ENCODE data around the gene CCDC97. TPM values are rescaled to one million over a fixed set of nuclear protein-coding genes. Genes with fewer than 3 reads are reported as not detected.
"Not testable (repeated sequence)": the region's sequence is repeated elsewhere in the genome, so short reads cannot be mapped to it uniquely, and the experiment has no call there.

Gene CCDC97
- total RNA-seq, 1 donor from 2014 or later = 15.9 TPM

GRCh38 chr19:41355035-41355434, 45.1 kb downstream of the CCDC97 start:
- ATAC-seq (no peak), DNase-seq (no peak)
- intact Hi-C loops (cut with micrococcal nuclease) = no loop called here

DNA sequence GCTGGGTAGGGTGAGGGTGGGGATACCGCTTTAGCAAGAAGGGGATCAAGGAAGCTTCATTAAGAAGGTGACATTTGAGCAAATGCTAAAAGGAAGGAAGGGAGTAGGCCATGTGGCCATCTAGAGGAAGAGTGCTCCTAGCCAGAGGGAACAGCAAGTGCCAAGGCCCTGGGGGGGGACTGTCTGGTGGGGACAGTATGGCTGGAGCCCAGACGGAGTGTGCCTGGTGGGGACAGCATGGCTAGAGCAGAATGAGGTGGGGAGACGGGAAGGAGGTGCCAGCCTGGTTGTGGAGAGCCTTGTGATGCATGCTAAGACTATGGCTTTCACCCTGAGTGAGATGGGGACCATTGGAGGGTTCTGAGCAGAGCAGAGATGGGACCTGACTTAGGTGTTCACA, 45.8 kb downstream of the CCDC97 start:
- DNase-seq (peak; percentile 50), ATAC-seq (no peak)
- intact Hi-C loops (cut with micrococcal nuclease) = no loop called here

GRCh38 chr19:41356984-41357739, 47.2 kb downstream of the CCDC97 start:
- DNase-seq (no peak), ATAC-seq (no peak)
- intact Hi-C loops (cut with micrococcal nuclease) = no loop called here

DNA sequence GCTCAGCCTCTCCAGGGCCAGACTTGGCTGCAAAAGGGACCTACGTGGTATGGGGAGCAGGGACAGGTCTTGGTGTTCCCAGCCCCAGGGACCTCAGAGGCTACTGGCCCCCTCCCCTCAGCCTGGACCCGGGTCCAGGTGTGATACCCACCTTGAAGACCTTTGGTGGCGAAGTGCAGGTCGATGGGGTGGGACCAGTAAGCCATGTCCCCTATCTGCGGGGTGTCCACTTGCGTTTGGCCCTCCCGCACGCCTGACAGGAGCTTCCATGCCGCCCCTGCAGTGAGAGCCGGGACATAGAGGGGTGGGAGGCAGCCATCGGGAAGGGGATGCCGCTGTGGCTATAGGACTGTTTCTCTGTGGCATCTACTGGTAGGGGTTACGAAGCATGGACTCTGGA, 47.8 kb downstream of the CCDC97 start:
- intact Hi-C loops (cut with micrococcal nuclease) = no loop called here
- no peak for DNase-seq
- ATAC-seq = no peak

GRCh38 chr19:41359741-41360140, 49.8 kb downstream of the CCDC97 start:
- DNase-seq (no peak), ATAC-seq (no peak)
- intact Hi-C loops (cut with micrococcal nuclease) = no loop called here

GRCh38 chr19:41362143-41362847, 52.3 kb downstream of the CCDC97 start:
- DNase-seq (no peak), ATAC-seq (no peak)
- intact Hi-C loops (cut with micrococcal nuclease) = no loop called here

GRCh38 chr19:41363371-41363752, 53.4 kb downstream of the CCDC97 start:
- intact Hi-C loops (cut with micrococcal nuclease) = no loop called here
- ATAC-seq = no peak
- DNase-seq = no peak

- intact Hi-C loops (cut with micrococcal nuclease) = no loop called here
- DNase-seq (peak; percentile 98), ATAC-seq (peak; percentile 97)
Observed at GRCh38 chr19:41363753-41364523, 54.0 kb downstream of the CCDC97 start, which contains the start of gene B9D2. Gene B9D2 (minus strand): TSS chr19:41364149. CDS start chr19:41363519, 630 bp downstream.

GRCh38 chr19:41364524-41365391, 54.8 kb downstream of the CCDC97 start:
- no peak for DNase-seq
- ATAC-seq = peak; percentile 1
- intact Hi-C loops (cut with micrococcal nuclease) = no loop called here

GRCh38 chr19:41366089-41366488, 56.1 kb downstream of the CCDC97 start:
- ATAC-seq = no peak
- DNase-seq = no peak
- intact Hi-C loops (cut with micrococcal nuclease) = no loop called here

GRCh38 chr19:41367848-41368301, 57.9 kb downstream of the CCDC97 start:
- intact Hi-C loops (cut with micrococcal nuclease) = no loop called here
- no peak for ATAC-seq
- DNase-seq = no peak

GRCh38 chr19:41369769-41370168, 59.8 kb downstream of the CCDC97 start:
- intact Hi-C loops (cut with micrococcal nuclease) = no loop called here
- ATAC-seq (no peak), DNase-seq (no peak)

DNA sequence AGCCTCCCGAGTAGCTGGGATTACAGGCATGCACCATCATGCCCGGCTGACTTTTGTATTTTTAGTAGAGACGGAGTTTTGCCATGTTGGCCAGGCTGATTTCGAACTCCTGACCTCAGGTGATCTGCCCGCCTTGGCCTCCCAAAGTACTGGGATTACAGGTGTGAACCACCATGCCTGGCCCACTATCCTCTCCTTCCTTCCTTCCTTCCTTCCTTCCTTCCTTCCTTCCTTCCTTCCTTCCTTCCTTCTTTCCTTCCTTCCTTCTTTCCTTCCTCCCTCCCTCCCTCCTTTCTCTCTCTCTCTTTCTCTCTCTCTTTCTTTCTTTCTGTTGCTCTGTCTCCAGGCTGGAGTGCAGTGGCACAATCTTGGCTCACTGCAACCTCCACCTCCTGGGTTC, 61.1 kb downstream of the CCDC97 start:
- intact Hi-C loops (cut with micrococcal nuclease); DNase-seq; ATAC-seq: not testable (repeated sequence)

DNA sequence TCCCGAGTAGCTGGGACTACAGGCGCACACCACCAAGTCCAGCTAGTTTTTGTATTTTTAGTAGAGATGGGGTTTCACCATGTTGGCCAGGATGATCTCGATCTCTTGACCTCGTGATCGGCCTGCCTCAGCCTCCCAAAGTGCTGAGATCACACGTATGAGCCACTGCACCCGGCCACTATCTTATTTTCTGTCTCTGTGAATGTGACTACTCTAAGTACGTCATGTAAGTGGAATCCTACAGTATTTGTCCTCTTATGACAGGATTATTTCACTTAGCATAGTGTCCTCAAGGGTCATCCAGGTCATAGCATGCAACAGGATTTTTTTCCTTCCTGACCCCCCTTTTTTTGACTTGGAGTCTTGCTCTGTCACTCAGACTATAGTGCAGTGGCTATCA, 61.6 kb downstream of the CCDC97 start:
- ATAC-seq (no peak), DNase-seq (no peak)
- intact Hi-C loops (cut with micrococcal nuclease) = no loop called here

DNA sequence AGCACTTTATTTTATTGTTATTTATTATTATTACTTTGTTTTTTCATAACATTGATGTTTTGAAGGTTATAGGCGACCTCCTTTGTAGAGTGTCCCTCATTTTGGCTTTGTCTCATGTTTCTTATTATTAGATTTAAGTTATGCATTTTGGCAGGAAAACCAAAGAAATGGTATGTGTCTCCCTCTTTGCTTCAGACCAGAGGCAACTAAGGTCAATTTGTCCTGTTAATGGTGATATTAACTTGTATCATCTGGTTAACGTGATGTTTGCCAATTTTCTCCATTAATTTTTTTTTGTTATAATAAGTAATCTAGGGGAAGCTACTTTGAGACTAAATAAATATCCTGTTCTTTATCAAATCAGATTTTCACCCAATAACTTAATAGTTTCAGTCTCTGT, 62.5 kb downstream of the CCDC97 start:
- DNase-seq = no peak
- ATAC-seq = no peak
- intact Hi-C loops (cut with micrococcal nuclease) = no loop called here

GRCh38 chr19:41373993-41374392, 64.0 kb downstream of the CCDC97 start:
- DNase-seq (peak; percentile 94), ATAC-seq (peak; percentile 87)
- intact Hi-C loops (cut with micrococcal nuclease) = no loop called here

Data from left ventricle myocardium superior (tissue), 1 donor.